HCT116 (cell line): ENCODE data around the gene PXYLP1. TPM values are rescaled to one million over a fixed set of nuclear protein-coding genes. Genes with fewer than 3 reads are reported as not detected.

ENCODE experiments used
- ATAC-seq: fragments of 200-7000 bp; cut with Tn5 transposase; 2 replicates; pipeline ENCODE4 v1.9.1; 2020; ENCODE audit warnings: mild to moderate bottlenecking, moderate library complexity
- BruUV-seq: library from RNA; stranded (reverse); fragments of 400-500 nt; replicated peaks from 2 replicates; lab custom pipeline; 2021; lab: Mats Ljungman, UMichigan
- CTCF ChIA-PET: fragments of 300-600 bp; sonication (Branson Sonifier 250); formaldehyde crosslinking; loops from one replicate; lab custom pipeline; 2021; ENCODE audit warnings: antibody characterized with exemption; lab: Charles Lee
- POLR2A ChIA-PET: fragments of 300-600, 350-600 bp; sonication (Branson Sonifier 250); formaldehyde crosslinking; loops from one replicate; lab custom pipeline; 2021; ENCODE audit warnings: antibody characterized with exemption; lab: Charles Lee
- RAD21 ChIA-PET, 2 experiments: fragments of 300-600 bp; sonication (Branson Sonifier 250); formaldehyde crosslinking; loops; one replicate each; lab custom pipeline; 2023; ENCODE audit warnings: low total read pairs in 2 of 2; ENCODE audit not compliant: uncharacterized antibody in 2 of 2, unreplicated experiment in 2 of 2, low non-redundant PET in 1 of 2; lab: Charles Lee
- DNase-seq: peaks from one replicate; pipeline ENCODE4 v3.0.0-alpha.2; 2010; ENCODE audit warnings: low read depth, low spot score
- H2AFZ ChIP-seq: fragments of 200-600 bp; shearing (Covaris generic), sonication (generic); 2 replicates; pipeline ENCODE4 v1.6.1; 2017; ENCODE audit warnings: low read depth, mixed run types, mixed read lengths, antibody characterized with exemption, low read length; ENCODE audit not compliant: poor library complexity, severe bottlenecking
- H3K27ac ChIP-seq: 2 replicates; pipeline ENCODE4 v1.5.1; 2012; ENCODE audit warnings: low read depth, low read length
- H3K27me3 ChIP-seq: fragments of 200-600 bp; sonication (generic); 2 replicates; pipeline ENCODE4 v1.6.1; 2016; ENCODE audit warnings: mixed run types, low read length, mixed read lengths; ENCODE audit not compliant: insufficient read depth
- H3K36me3 ChIP-seq, 2 experiments: fragments of 200-500 bp in 1 of 2; fragments of 200-600 bp in 1 of 2; sonication (Bioruptor generic) in 1 of 2; sonication (generic) in 1 of 2; 2 replicates each; pipeline versions ENCODE4 v1.5.1 to v1.6.1; 2014 to 2016; ENCODE audit warnings: low read length in 2 of 2, inconsistent platforms in 1 of 2, mixed read lengths in 1 of 2, mixed run types in 1 of 2; ENCODE audit not compliant: insufficient read depth in 2 of 2, control insufficient read depth in 1 of 2
- H3K4me1 ChIP-seq, 2 experiments: fragments of 200-600 bp in 1 of 2; sonication (generic) in 1 of 2; 2 replicates each; pipeline versions ENCODE4 v1.5.1 to v1.6.1; 2012 to 2017; ENCODE audit warnings: low read length in 2 of 2, inconsistent platforms in 1 of 2, mild to moderate bottlenecking in 1 of 2, mixed read lengths in 1 of 2, mixed run types in 1 of 2, moderate library complexity in 1 of 2; ENCODE audit not compliant: insufficient read depth in 2 of 2, control insufficient read depth in 1 of 2
- H3K4me2 ChIP-seq: fragments of 200-600 bp; sonication (generic); 2 replicates; pipeline ENCODE4 v1.6.1; 2017; ENCODE audit warnings: mixed run types, low read length, mixed read lengths
- H3K4me3 ChIP-seq, 2 experiments: fragments of 200-600 bp in 1 of 2; sonication (generic) in 1 of 2; replicated peaks in 1 of 2; 2 replicates each; pipeline ENCODE4 v1.5.1; 2011 to 2016; ENCODE audit warnings: low read length in 2 of 2, control low read depth in 1 of 2, low read depth in 1 of 2, mild to moderate bottlenecking in 1 of 2, mixed read lengths in 1 of 2, mixed run types in 1 of 2
- H3K79me2 ChIP-seq: fragments of 200-600 bp; sonication (generic); 2 replicates; pipeline ENCODE4 v1.6.1; 2017; ENCODE audit warnings: mild to moderate bottlenecking, mixed run types, low read length, moderate library complexity, mixed read lengths; ENCODE audit not compliant: insufficient read depth
- H3K9ac ChIP-seq: fragments of 200-600 bp; sonication (generic); 2 replicates; pipeline ENCODE4 v1.6.1; 2016; ENCODE audit warnings: low read length, mixed read lengths
- H3K9me2 ChIP-seq: fragments of 200-600 bp; sonication (generic), shearing (Covaris generic); 2 replicates; pipeline ENCODE4 v1.6.1; 2017; ENCODE audit warnings: mixed run types, mild to moderate bottlenecking, moderate library complexity; ENCODE audit not compliant: insufficient read depth
- H3K9me3 ChIP-seq, 2 experiments: fragments of 200-500 bp in 1 of 2; fragments of 200-600 bp in 1 of 2; sonication (Bioruptor generic) in 1 of 2; sonication (generic) in 1 of 2; 2 replicates each; pipeline ENCODE4 v1.6.1; 2014 to 2017; ENCODE audit warnings: low read length in 2 of 2, mixed read lengths in 2 of 2, inconsistent platforms in 1 of 2, low read depth in 1 of 2, mild to moderate bottlenecking in 1 of 2, mixed run types in 1 of 2, moderate library complexity in 1 of 2; ENCODE audit not compliant: control insufficient read depth in 1 of 2, insufficient read depth in 1 of 2
- H4K20me1 ChIP-seq: fragments of 200-600 bp; sonication (generic), shearing (Covaris generic); 2 replicates; pipeline ENCODE4 v1.6.1; 2017; ENCODE audit warnings: mixed run types, mild to moderate bottlenecking, moderate library complexity; ENCODE audit not compliant: insufficient read depth
- CBX3 ChIP-seq: IDR thresholded peaks from 2 replicates; pipeline ENCODE4 v1.6.1; 2012; ENCODE audit warnings: low read depth
- EZH2phosphoT487 ChIP-seq: fragments of 200-600 bp; IDR thresholded peaks from 2 replicates; pipeline ENCODE4 v1.6.1; 2018; ENCODE audit warnings: antibody characterized with exemption, borderline replicate concordance
- POLR2A ChIP-seq: IDR thresholded peaks from 2 replicates; pipeline ENCODE4 v1.7.0; 2011; ENCODE audit warnings: borderline replicate concordance; ENCODE audit not compliant: insufficient read depth, insufficient read length; ENCODE audit errors: extremely low read depth
- POLR2AphosphoS5 ChIP-seq: IDR thresholded peaks from 2 replicates; pipeline ENCODE4 v1.6.1; 2011; ENCODE audit warnings: mild to moderate bottlenecking, low read depth, low read length, moderate library complexity
- ZFX ChIP-seq: fragments of 450-650 bp; IDR thresholded peaks from 2 replicates; pipeline ENCODE4 v1.6.1; 2017
- intact Hi-C: fragments of 100-400 bp; cut with micrococcal nuclease; formaldehyde crosslinking; loops from 2 replicates; pipeline ENCODE4 v1.10.0; 2022
- total RNA-seq: library from RNA; stranded (reverse); gene quantifications from one replicate; pipeline ENCODE4 v1.2.1, GENCODE V29; 2021; ENCODE audit not compliant: unreplicated experiment

Gene PXYLP1
- total RNA-seq, 1 experiment from 2014 or later: 15.3 TPM

GRCh38 chr3:141218926-141219325 is 12.7 kb upstream of the PXYLP1 start:
- CTCF ChIA-PET: no interaction called here
- POLR2A ChIA-PET: no interaction called here
- no peaks in the 10 kb centered on the region for H3K79me2 ChIP-seq
- no peak for DNase-seq
- no peaks in the 10 kb centered on the region for H3K27me3 ChIP-seq
- no TSS peak for BruUV-seq
- intact Hi-C loops: no loop called here
- RAD21 ChIA-PET: no interaction called here
- H3K27ac ChIP-seq: no peak overlapping the region
- H3K9me3 ChIP-seq: no peaks in the 10 kb centered on the region
- ATAC-seq: no peak
- no peaks in the 10 kb centered on the region for H3K9me2 ChIP-seq
- H3K4me2 ChIP-seq: no peak overlapping the region
- H2AFZ ChIP-seq: no peak overlapping the region
- TF ChIP-seq ZFX: no peak
- H4K20me1 ChIP-seq: no peaks in the 10 kb centered on the region
- H3K9ac ChIP-seq: no peak overlapping the region
- no peaks in the 10 kb centered on the region for H3K4me1 ChIP-seq
- H3K4me3 ChIP-seq: no peak overlapping the region
- no peaks in the 10 kb centered on the region for H3K36me3 ChIP-seq

GRCh38 chr3:141223673-141224166 is 7.9 kb upstream of the PXYLP1 start:
- no peaks in the 10 kb centered on the region for H3K9me3 ChIP-seq
- ChIA-PET POLR2A (no interaction called here), RAD21 (no interaction called here), CTCF (interaction anchor here (0.6 kb wide), 1 partner anchor 9 kb away, joined by 4 read pairs; no protein-coding TSS in a partner anchor)
- peak; percentile 41; the same call in 1 of the 2 replicates for TF ChIP-seq CBX3
- TF ChIP-seq POLR2AphosphoS5: no peak
- TF ChIP-seq POLR2A: no peak
- TF ChIP-seq EZH2phosphoT487: no peak
- no peak overlapping the region for H3K27ac ChIP-seq
- H2AFZ ChIP-seq: no peak overlapping the region
- H4K20me1 ChIP-seq: no peaks in the 10 kb centered on the region
- BruUV-seq: no TSS peak
- H3K4me1 ChIP-seq: no peaks in the 10 kb centered on the region
- no peak for DNase-seq
- H3K36me3 ChIP-seq: no peaks in the 10 kb centered on the region
- no peak overlapping the region for H3K4me3 ChIP-seq
- intact Hi-C loops: no loop called here
- H3K4me2 ChIP-seq: no peak overlapping the region
- no peaks in the 10 kb centered on the region for H3K79me2 ChIP-seq
- H3K9me2 ChIP-seq: no peaks in the 10 kb centered on the region
- ATAC-seq: no peak
- no peak overlapping the region for H3K9ac ChIP-seq
- no peaks in the 10 kb centered on the region for H3K27me3 ChIP-seq
